SK-N-SH (cell line): ENCODE results near the gene HBG2. TPM values are rescaled to one million over a fixed set of nuclear protein-coding genes. Genes with fewer than 3 reads are reported as not detected.

Source experiments
- CTCF ChIA-PET: fragments of 300-600, 350-600 bp; formaldehyde crosslinking; extraction: SDS; loops from one replicate; lab custom pipeline; 2021; lab: Yijun Ruan, JAX
- POLR2A ChIA-PET: fragments of 350-600 bp; sonication (Branson Sonifier 250); formaldehyde crosslinking; extraction: SDS; loops from one replicate; lab custom pipeline; 2020; ENCODE audit warnings: antibody characterized with exemption, inconsistent platforms; lab: Yijun Ruan, JAX
- DNase-seq: peaks from one replicate; pipeline ENCODE4 v3.0.0; 2012
- H2AFZ ChIP-seq: fragments of 200-600 bp; sonication (generic); 2 replicates; pipeline ENCODE4 v1.8.1; 2016; ENCODE audit warnings: antibody characterized with exemption, mild to moderate bottlenecking, low read depth
- H3F3A ChIP-seq: fragments of 200-600 bp; sonication (generic); replicated peaks from 2 replicates; pipeline ENCODE3; 2016; ENCODE audit warnings: antibody characterized with exemption, mild to moderate bottlenecking; ENCODE audit not compliant: insufficient read depth
- H3K27ac ChIP-seq, 2 experiments: fragments of 200-500 bp in 1 of 2; fragments of 200-600 bp in 1 of 2; sonication (Bioruptor generic) in 1 of 2; sonication (generic), shearing (Covaris generic) in 1 of 2; 2 replicates each; pipeline versions ENCODE4 v1.5.1 to v1.6.1; 2014 to 2016; ENCODE audit warnings: low read depth in 2 of 2, inconsistent platforms in 1 of 2, low read length in 1 of 2, mild to moderate bottlenecking in 1 of 2, mixed read lengths in 1 of 2
- H3K27me3 ChIP-seq: fragments of 200-600 bp; sonication (generic), shearing (Covaris generic); 2 replicates; pipeline ENCODE4 v1.6.1; 2016; ENCODE audit warnings: mixed run types; ENCODE audit not compliant: insufficient read depth
- H3K36me3 ChIP-seq, 2 experiments: fragments of 200-500 bp in 1 of 2; fragments of 200-600 bp in 1 of 2; sonication (Bioruptor generic) in 1 of 2; sonication (generic) in 1 of 2; replicated peaks in 1 of 2; 2 replicates each; pipeline versions ENCODE3 to v1.5.1; 2014 to 2016; ENCODE audit warnings: low read length in 1 of 2, mild to moderate bottlenecking in 1 of 2; ENCODE audit not compliant: insufficient read depth in 2 of 2, control insufficient read depth in 1 of 2
- H3K4me1 ChIP-seq, 2 experiments: fragments of 200-500 bp in 1 of 2; fragments of 200-600 bp in 1 of 2; sonication (Bioruptor generic) in 1 of 2; sonication (generic), shearing (Covaris generic) in 1 of 2; 2 replicates each; pipeline versions ENCODE4 v1.5.1 to v1.6.1; 2014 to 2016; ENCODE audit warnings: low read depth in 1 of 2, low read length in 1 of 2, mixed run types in 1 of 2; ENCODE audit not compliant: insufficient read depth in 2 of 2, control insufficient read depth in 1 of 2
- H3K4me2 ChIP-seq: fragments of 200-600 bp; sonication (generic), shearing (Covaris generic); 2 replicates; pipeline ENCODE4 v1.6.1; 2017; ENCODE audit warnings: mixed run types
- H3K4me3 ChIP-seq, 2 experiments: fragments of 200-500 bp in 1 of 2; fragments of 200-600 bp in 1 of 2; sonication (Bioruptor generic) in 1 of 2; sonication (generic), shearing (Covaris generic) in 1 of 2; 2 replicates each; pipeline versions ENCODE4 v1.5.1 to v1.8.1; 2014 to 2016; ENCODE audit warnings: low read depth in 2 of 2, inconsistent platforms in 1 of 2, low read length in 1 of 2, mild to moderate bottlenecking in 1 of 2, mixed read lengths in 1 of 2, moderate library complexity in 1 of 2
- H3K79me2 ChIP-seq: fragments of 200-600 bp; sonication (generic); 2 replicates; pipeline ENCODE4 v1.8.1; 2017; ENCODE audit warnings: mild to moderate bottlenecking; ENCODE audit not compliant: insufficient read depth
- H3K9ac ChIP-seq: fragments of 200-600 bp; sonication (generic); 2 replicates; pipeline ENCODE4 v1.6.1; 2017; ENCODE audit warnings: mixed run types
- H3K9me2 ChIP-seq: fragments of 200-600 bp; sonication (generic); 2 replicates; pipeline ENCODE4 v1.6.1; 2017; ENCODE audit warnings: mixed run types
- H3K9me3 ChIP-seq: fragments of 200-600 bp; sonication (generic); 2 replicates; pipeline ENCODE4 v1.6.1; 2017; ENCODE audit warnings: mixed run types, mild to moderate bottlenecking, moderate library complexity
- H4K20me1 ChIP-seq: fragments of 200-600 bp; sonication (generic); 2 replicates; pipeline ENCODE4 v1.6.1; 2017; ENCODE audit warnings: mild to moderate bottlenecking, mixed run types; ENCODE audit not compliant: insufficient read depth
- CHD2 ChIP-seq: fragments of 150-350 bp; IDR thresholded peaks from 2 replicates; pipeline ENCODE4 v1.6.1; 2018; ENCODE audit warnings: low read length; ENCODE audit not compliant: partially characterized antibody
- ELF1 ChIP-seq: IDR thresholded peaks from 2 replicates; pipeline ENCODE4 v1.4.0; 2012
- FOXJ3 ChIP-seq: sonication (generic); formaldehyde crosslinking; IDR thresholded peaks from 2 replicates; pipeline ENCODE4 v1.5.1; 2020; ENCODE audit warnings: mild to moderate bottlenecking, missing genetic modification reagents
- FOXM1 ChIP-seq: IDR thresholded peaks from 2 replicates; pipeline ENCODE4 v1.4.0; 2012; ENCODE audit warnings: low read depth, mild to moderate bottlenecking
- GABPA ChIP-seq: IDR thresholded peaks from 2 replicates; pipeline ENCODE4 v1.4.0; 2012; ENCODE audit warnings: low read depth, mild to moderate bottlenecking
- GATA2 ChIP-seq: sonication (generic); formaldehyde crosslinking; IDR thresholded peaks from 2 replicates; pipeline ENCODE4 v1.5.0; 2020; ENCODE audit warnings: mild to moderate bottlenecking, missing genetic modification reagents
- MAX ChIP-seq: IDR thresholded peaks from 2 replicates; pipeline ENCODE4 v1.4.0; 2012; ENCODE audit warnings: low read depth
- SMC3 ChIP-seq: IDR thresholded peaks from 2 replicates; pipeline ENCODE4 v1.6.1; 2012; ENCODE audit warnings: low read depth, low read length, improper control_type of control experiment
- TCF12 ChIP-seq: IDR thresholded peaks from 2 replicates; pipeline ENCODE4 v1.4.0; 2012
- WGBS: methylation state at CpG from one replicate; pipeline ENCODE4 v1.1.6; 2017; ENCODE audit warnings: low lambda C conversion rate; 5-methylcytosine and 5-hydroxymethylcytosine counted together
- polyA plus RNA-seq, 3 experiments: library from polyadenylated mRNA; depleted of rRNA; stranded (reverse); fragments of >200 nt; gene quantifications; 2 replicates each; pipeline ENCODE4 v1.2.3, GENCODE V29; 2012
- TF ChIP-seq, protein P1 (sequence below): IDR thresholded peaks from 2 replicates; pipeline ENCODE4 v1.4.0; 2012; ENCODE audit warnings: low read depth, borderline replicate concordance
- TF ChIP-seq, protein P2 (sequence below): IDR thresholded peaks from 2 replicates; pipeline ENCODE4; 2012

The HBG2 gene
- polyA plus RNA-seq, 1 of the 3 experiments (the other 2 are of a cell fraction), result 0.33 TPM

DNA sequence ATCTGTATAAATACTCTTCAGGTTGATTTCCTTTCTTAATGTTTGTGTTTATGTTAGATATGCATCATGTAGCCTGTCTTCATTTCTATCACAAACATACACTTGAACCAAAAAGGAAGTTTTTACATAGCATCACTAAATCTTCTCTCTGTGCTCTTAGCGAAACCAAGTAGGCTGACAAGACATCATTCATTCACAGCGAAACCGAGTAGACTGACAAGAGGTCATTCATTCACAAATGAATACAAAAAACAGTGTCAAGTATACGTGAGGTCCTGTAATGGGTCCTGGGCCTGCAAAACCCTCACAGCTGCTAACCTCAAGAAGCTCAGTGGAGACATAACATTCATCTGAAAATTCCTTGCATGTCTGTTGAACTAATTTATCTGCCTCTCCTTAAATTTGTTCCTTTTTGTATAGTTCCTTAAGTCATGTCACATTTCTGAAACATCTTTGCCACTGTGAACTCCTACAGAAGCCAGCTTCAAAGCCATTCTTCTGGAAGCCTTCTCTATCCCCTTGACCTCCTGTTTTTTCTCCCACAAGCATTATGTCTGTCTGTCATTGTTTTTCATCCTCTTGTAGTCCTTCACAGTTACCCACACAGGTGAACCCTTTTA, 25.0 kb upstream of the HBG2 start:
- CTCF ChIA-PET, result no interaction called here
- no peaks in the 10 kb centered on the region for H3K36me3 ChIP-seq
- 41% methylated on average over 4 of the region's 4 CpGs for WGBS
- H3F3A ChIP-seq, result no peaks in the 10 kb centered on the region
- H3K27ac ChIP-seq, result no peak overlapping the region
- DNase-seq, result no peak
- no peaks in the 10 kb centered on the region for H3K4me1 ChIP-seq
- H2AFZ ChIP-seq, result no peak overlapping the region
- no peak for TF ChIP-seq ELF1
- TF ChIP-seq, protein P1, sequence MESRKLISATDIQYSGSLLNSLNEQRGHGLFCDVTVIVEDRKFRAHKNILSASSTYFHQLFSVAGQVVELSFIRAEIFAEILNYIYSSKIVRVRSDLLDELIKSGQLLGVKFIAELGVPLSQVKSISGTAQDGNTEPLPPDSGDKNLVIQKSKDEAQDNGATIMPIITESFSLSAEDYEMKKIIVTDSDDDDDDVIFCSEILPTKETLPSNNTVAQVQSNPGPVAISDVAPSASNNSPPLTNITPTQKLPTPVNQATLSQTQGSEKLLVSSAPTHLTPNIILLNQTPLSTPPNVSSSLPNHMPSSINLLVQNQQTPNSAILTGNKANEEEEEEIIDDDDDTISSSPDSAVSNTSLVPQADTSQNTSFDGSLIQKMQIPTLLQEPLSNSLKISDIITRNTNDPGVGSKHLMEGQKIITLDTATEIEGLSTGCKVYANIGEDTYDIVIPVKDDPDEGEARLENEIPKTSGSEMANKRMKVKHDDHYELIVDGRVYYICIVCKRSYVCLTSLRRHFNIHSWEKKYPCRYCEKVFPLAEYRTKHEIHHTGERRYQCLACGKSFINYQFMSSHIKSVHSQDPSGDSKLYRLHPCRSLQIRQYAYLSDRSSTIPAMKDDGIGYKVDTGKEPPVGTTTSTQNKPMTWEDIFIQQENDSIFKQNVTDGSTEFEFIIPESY, result no peak
- TF ChIP-seq FOXJ3 (CRISPR knock-in tag), result no peak
- TF ChIP-seq, protein P2, sequence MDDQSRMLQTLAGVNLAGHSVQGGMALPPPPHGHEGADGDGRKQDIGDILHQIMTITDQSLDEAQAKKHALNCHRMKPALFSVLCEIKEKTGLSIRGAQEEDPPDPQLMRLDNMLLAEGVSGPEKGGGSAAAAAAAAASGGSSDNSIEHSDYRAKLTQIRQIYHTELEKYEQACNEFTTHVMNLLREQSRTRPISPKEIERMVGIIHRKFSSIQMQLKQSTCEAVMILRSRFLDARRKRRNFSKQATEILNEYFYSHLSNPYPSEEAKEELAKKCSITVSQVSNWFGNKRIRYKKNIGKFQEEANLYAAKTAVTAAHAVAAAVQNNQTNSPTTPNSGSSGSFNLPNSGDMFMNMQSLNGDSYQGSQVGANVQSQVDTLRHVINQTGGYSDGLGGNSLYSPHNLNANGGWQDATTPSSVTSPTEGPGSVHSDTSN, result no peak
- no peak for TF ChIP-seq SMC3
- no peak for TF ChIP-seq GATA2 (CRISPR knock-in tag)
- no peak for TF ChIP-seq MAX
- TF ChIP-seq CHD2, result no peak
- no peak for TF ChIP-seq FOXM1
- H3K4me2 ChIP-seq, result no peak overlapping the region
- no peak overlapping the region for H3K9ac ChIP-seq
- no peaks in the 10 kb centered on the region for H3K9me3 ChIP-seq
- H4K20me1 ChIP-seq, result no peaks in the 10 kb centered on the region
- POLR2A ChIA-PET, result no interaction called here
- H3K4me3 ChIP-seq, result no peak overlapping the region
- H3K27me3 ChIP-seq, result no peaks in the 10 kb centered on the region
- H3K9me2 ChIP-seq, result no peaks in the 10 kb centered on the region
- no peaks in the 10 kb centered on the region for H3K79me2 ChIP-seq

GRCh38 chr11:5277807-5278382, 23.3 kb upstream of the HBG2 start:
- no peak overlapping the region for H3K27ac ChIP-seq
- no peak for DNase-seq
- 25% methylated on average over 1 of the region's 1 CpG for WGBS
- no peak overlapping the region for H3K9ac ChIP-seq
- H4K20me1 ChIP-seq, result no peaks in the 10 kb centered on the region
- H3K9me3 ChIP-seq, result no peaks in the 10 kb centered on the region
- H3K4me3 ChIP-seq, result no peak overlapping the region
- H3K79me2 ChIP-seq, result no peaks in the 10 kb centered on the region
- TF ChIP-seq TCF12 (peak; percentile 7; the same call in 1 of the 2 replicates), GABPA (no peak)
- no peaks in the 10 kb centered on the region for H3K9me2 ChIP-seq
- no peaks in the 10 kb centered on the region for H3K36me3 ChIP-seq
- POLR2A ChIA-PET, result no interaction called here
- CTCF ChIA-PET, result no interaction called here
- H3F3A ChIP-seq, result no peaks in the 10 kb centered on the region
- no peaks in the 10 kb centered on the region for H3K4me1 ChIP-seq
- H3K4me2 ChIP-seq, result no peak overlapping the region
- H2AFZ ChIP-seq, result no peak overlapping the region
- H3K27me3 ChIP-seq, result no peaks in the 10 kb centered on the region; the same call in 1 of the 2 replicates
